WTC11 (cell line): Measurements from ENCODE around the gene PEAK1. TPM values are rescaled to one million over a fixed set of nuclear protein-coding genes. Genes with fewer than 3 reads are reported as not detected.

Experiments used
- ATAC-seq: fragments of 200-7000 bp; cut with Tn5 transposase; 2 replicates; pipeline ENCODE4 v1.10.0; 2021; ENCODE audit warnings: mild to moderate bottlenecking, moderate library complexity
- CTCF ChIA-PET: fragments of 300-600 bp; sonication (Branson Sonifier 250); formaldehyde crosslinking; loops from one replicate; lab custom pipeline; 2021; ENCODE audit warnings: antibody characterized with exemption; lab: Charles Lee
- POLR2A ChIA-PET: fragments of 350-600 bp; sonication (Branson Sonifier 250); formaldehyde crosslinking; loops from one replicate; lab custom pipeline; 2021; ENCODE audit warnings: antibody characterized with exemption; lab: Charles Lee
- DNase-seq: peaks from one replicate; pipeline ENCODE4 v3.0.0; 2021; ENCODE audit warnings: low spot score
- H3K27ac Mint-ChIP-seq: 2 replicates; pipeline ENCODE4 v1.8.0; 2021; ENCODE audit warnings: mixed read lengths
- H3K27me3 Mint-ChIP-seq: 2 replicates; pipeline ENCODE4 v1.8.0; 2021; ENCODE audit warnings: low read depth, mild to moderate bottlenecking, moderate library complexity, mixed read lengths
- H3K36me3 Mint-ChIP-seq: 2 replicates; pipeline ENCODE4 v1.8.0; 2021; ENCODE audit warnings: mixed read lengths
- H3K4me1 Mint-ChIP-seq: 2 replicates; pipeline ENCODE4 v1.8.0; 2022; ENCODE audit warnings: mixed read lengths
- H3K4me3 Mint-ChIP-seq: 2 replicates; pipeline ENCODE4 v1.8.0; 2021; ENCODE audit warnings: mild to moderate bottlenecking, moderate library complexity, mixed read lengths
- H3K9me3 Mint-ChIP-seq: 2 replicates; pipeline ENCODE4 v1.8.0; 2021; ENCODE audit warnings: mixed read lengths
- ATF1 ChIP-seq: sonication (generic); formaldehyde crosslinking; IDR thresholded peaks from 2 replicates; pipeline ENCODE4 v1.8.1; 2023; ENCODE audit warnings: mild to moderate bottlenecking, moderate library complexity, missing genetic modification reagents
- ATF6 ChIP-seq: sonication (generic); formaldehyde crosslinking; IDR thresholded peaks from 2 replicates; pipeline ENCODE4 v1.8.1; 2023; ENCODE audit warnings: mild to moderate bottlenecking, missing genetic modification reagents
- CREB1 ChIP-seq: sonication (generic); formaldehyde crosslinking; IDR thresholded peaks from 2 replicates; pipeline ENCODE4 v1.8.0; 2023; ENCODE audit warnings: mild to moderate bottlenecking, missing genetic modification reagents
- E2F5 ChIP-seq: sonication (generic); formaldehyde crosslinking; IDR thresholded peaks from 2 replicates; pipeline ENCODE4 v1.8.1; 2022; ENCODE audit warnings: mild to moderate bottlenecking, moderate library complexity, missing genetic modification reagents
- JUN ChIP-seq: sonication (generic); formaldehyde crosslinking; IDR thresholded peaks from 2 replicates; pipeline ENCODE4 v1.8.0; 2023; ENCODE audit warnings: mild to moderate bottlenecking, missing genetic modification reagents
- MAX ChIP-seq: sonication (generic); formaldehyde crosslinking; IDR thresholded peaks from 2 replicates; pipeline ENCODE4 v1.8.0; 2022; ENCODE audit warnings: mild to moderate bottlenecking, missing genetic modification reagents
- MLX ChIP-seq: sonication (generic); formaldehyde crosslinking; IDR thresholded peaks from 2 replicates; pipeline ENCODE4 v1.8.1; 2023; ENCODE audit warnings: mild to moderate bottlenecking, missing genetic modification reagents, moderate library complexity
- ZNF396 ChIP-seq: fragments of 250-450 bp; sonication (Bioruptor Pico); IDR thresholded peaks from 2 replicates; pipeline ENCODE4 v1.8.0; 2021; ENCODE audit warnings: mild to moderate bottlenecking, moderate library complexity, borderline replicate concordance
- ZNF416 ChIP-seq: fragments of 250-450 bp; sonication (Bioruptor Pico); IDR thresholded peaks from 2 replicates; pipeline ENCODE4 v1.9.0; 2021; ENCODE audit warnings: mild to moderate bottlenecking, inconsistent platforms
- ZNF671 ChIP-seq: fragments of 250-450 bp; sonication (Bioruptor Pico); IDR thresholded peaks from 2 replicates; pipeline ENCODE4 v1.8.0; 2021; ENCODE audit warnings: mild to moderate bottlenecking
- total RNA-seq: library from RNA; stranded (reverse); gene quantifications from 3 replicates; pipeline ENCODE4 v1.2.3, GENCODE V29; 2021
- TF ChIP-seq, protein P1 (sequence below): sonication (generic); formaldehyde crosslinking; IDR thresholded peaks from 2 replicates; pipeline ENCODE4 v1.8.1; 2022; ENCODE audit warnings: low read depth, missing genetic modification reagents, borderline replicate concordance
- TF ChIP-seq, protein P2 (sequence below): fragments of 250-450 bp; sonication (Bioruptor Pico); IDR thresholded peaks from 2 replicates; pipeline ENCODE4 v1.9.0; 2021; ENCODE audit warnings: mild to moderate bottlenecking
- TF ChIP-seq, protein P3 (sequence below): sonication (generic); formaldehyde crosslinking; IDR thresholded peaks from 2 replicates; pipeline ENCODE4 v1.8.1; 2023; ENCODE audit warnings: mild to moderate bottlenecking, missing genetic modification reagents, moderate library complexity

Gene PEAK1
- total RNA-seq, 1 experiment from 2014 or later = 49.0 TPM

GRCh38 chr15:77457191-77457904 is 37.4 kb upstream of the PEAK1 start (continued):
- no peak for TF ChIP-seq ATF6 (CRISPR knock-in tag)

DNA sequence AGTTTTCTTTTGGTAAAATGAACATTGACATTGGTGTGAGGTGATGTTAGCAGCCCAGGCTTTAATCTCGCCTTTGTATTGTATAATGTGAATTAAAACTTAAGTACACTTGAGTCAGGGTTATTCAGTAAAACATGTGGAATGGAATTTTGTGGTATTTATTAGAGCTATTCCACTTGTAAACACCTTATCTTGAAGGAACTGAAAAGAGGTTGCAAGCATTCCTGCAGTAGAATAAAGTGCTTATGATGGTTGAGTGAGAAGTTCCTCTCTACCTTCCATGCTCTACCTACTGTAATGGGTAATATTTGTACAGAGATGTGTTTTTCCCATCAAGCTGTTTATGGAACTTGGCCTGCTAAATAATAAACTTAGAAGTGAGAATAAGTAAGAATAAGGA is 36.8 kb upstream of the PEAK1 start:
- ChIA-PET CTCF (interaction anchor here (2.7 kb wide), 1 partner anchor 41 kb away, joined by 10 read pairs; no protein-coding TSS in a partner anchor), POLR2A (interaction anchor here (0.6 kb wide), 1 partner anchor 86 kb away, joined by 3 read pairs; no protein-coding TSS in a partner anchor)
- Mint-ChIP-seq H3K4me3 (no peak overlapping the region), H3K36me3 (peaks cover 16% of the 10 kb centered on the region), H3K27me3 (no peaks in the 10 kb centered on the region), H3K4me1 (peaks cover 14% of the 10 kb centered on the region), H3K9me3 (no peaks in the 10 kb centered on the region), H3K27ac (no peak overlapping the region; the same call in 1 of the 2 replicates)
- no peak for ATAC-seq
- DNase-seq = no peak
- no peak for TF ChIP-seq ZNF671 (CRISPR knock-in tag)
- TF ChIP-seq JUN (CRISPR knock-in tag) = no peak

DNA sequence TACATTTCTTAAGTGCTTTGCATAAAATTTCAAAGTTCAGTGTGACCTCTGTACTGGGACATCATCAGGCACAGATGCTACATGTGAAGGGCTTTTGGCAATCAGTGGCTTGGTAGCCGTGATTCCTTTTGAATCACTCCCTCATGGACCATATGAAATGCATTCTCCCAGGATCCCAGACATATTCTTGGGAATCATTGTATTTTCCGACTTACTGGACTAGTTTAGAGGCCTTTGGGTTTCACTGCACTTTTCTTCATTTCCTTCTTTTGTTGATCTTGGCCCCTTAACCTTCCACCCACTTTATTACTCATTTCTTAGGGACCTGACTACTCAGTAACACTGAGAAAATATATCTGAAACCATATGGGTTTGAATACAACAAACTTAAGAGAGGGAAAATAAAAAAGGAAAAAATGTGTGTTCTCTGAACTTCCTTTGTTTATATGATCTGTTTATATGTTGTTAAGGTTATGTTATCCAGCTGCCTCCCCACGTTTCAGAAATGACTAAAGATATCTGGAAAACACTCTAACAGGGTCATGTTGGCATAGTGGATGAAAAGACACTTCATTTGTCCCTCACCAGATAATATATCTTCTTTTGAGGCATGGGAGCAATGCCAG is 35.9 kb upstream of the PEAK1 start:
- no peak for ATAC-seq
- no peak overlapping the region; the same call in 1 of the 2 replicates for H3K27ac Mint-ChIP-seq
- no peaks in the 10 kb centered on the region for H3K27me3 Mint-ChIP-seq
- H3K4me3 Mint-ChIP-seq = no peak overlapping the region
- peaks cover 7% of the 10 kb centered on the region for H3K9me3 Mint-ChIP-seq
- TF ChIP-seq CREB1 (CRISPR knock-in tag) (no peak), ZNF416 (no peak), ATF1 (no peak), MLX (no peak), ZNF396 (CRISPR knock-in tag) (no peak), MAX (CRISPR knock-in tag) (no peak), E2F5 (no peak)
- TF ChIP-seq, protein P1, sequence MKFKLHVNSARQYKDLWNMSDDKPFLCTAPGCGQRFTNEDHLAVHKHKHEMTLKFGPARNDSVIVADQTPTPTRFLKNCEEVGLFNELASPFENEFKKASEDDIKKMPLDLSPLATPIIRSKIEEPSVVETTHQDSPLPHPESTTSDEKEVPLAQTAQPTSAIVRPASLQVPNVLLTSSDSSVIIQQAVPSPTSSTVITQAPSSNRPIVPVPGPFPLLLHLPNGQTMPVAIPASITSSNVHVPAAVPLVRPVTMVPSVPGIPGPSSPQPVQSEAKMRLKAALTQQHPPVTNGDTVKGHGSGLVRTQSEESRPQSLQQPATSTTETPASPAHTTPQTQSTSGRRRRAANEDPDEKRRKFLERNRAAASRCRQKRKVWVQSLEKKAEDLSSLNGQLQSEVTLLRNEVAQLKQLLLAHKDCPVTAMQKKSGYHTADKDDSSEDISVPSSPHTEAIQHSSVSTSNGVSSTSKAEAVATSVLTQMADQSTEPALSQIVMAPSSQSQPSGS (CRISPR knock-in tag) = no peak
- TF ChIP-seq, protein P2, sequence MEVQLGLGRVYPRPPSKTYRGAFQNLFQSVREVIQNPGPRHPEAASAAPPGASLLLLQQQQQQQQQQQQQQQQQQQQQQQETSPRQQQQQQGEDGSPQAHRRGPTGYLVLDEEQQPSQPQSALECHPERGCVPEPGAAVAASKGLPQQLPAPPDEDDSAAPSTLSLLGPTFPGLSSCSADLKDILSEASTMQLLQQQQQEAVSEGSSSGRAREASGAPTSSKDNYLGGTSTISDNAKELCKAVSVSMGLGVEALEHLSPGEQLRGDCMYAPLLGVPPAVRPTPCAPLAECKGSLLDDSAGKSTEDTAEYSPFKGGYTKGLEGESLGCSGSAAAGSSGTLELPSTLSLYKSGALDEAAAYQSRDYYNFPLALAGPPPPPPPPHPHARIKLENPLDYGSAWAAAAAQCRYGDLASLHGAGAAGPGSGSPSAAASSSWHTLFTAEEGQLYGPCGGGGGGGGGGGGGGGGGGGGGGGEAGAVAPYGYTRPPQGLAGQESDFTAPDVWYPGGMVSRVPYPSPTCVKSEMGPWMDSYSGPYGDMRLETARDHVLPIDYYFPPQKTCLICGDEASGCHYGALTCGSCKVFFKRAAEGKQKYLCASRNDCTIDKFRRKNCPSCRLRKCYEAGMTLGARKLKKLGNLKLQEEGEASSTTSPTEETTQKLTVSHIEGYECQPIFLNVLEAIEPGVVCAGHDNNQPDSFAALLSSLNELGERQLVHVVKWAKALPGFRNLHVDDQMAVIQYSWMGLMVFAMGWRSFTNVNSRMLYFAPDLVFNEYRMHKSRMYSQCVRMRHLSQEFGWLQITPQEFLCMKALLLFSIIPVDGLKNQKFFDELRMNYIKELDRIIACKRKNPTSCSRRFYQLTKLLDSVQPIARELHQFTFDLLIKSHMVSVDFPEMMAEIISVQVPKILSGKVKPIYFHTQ (CRISPR knock-in tag) = no peak
- TF ChIP-seq, protein P3, sequence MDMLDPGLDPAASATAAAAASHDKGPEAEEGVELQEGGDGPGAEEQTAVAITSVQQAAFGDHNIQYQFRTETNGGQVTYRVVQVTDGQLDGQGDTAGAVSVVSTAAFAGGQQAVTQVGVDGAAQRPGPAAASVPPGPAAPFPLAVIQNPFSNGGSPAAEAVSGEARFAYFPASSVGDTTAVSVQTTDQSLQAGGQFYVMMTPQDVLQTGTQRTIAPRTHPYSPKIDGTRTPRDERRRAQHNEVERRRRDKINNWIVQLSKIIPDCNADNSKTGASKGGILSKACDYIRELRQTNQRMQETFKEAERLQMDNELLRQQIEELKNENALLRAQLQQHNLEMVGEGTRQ (CRISPR knock-in tag) = no peak
- no peak for DNase-seq
- H3K36me3 Mint-ChIP-seq = peaks cover 24% of the 10 kb centered on the region
- ChIA-PET CTCF (interaction anchor here (2.7 kb wide), 1 partner anchor 41 kb away, joined by 10 read pairs; no protein-coding TSS in a partner anchor), POLR2A (no interaction called here)
- peaks cover 14% of the 10 kb centered on the region for H3K4me1 Mint-ChIP-seq
